K562 (cell line): Measurements from ENCODE around the gene PLD1. TPM values are rescaled to one million over a fixed set of nuclear protein-coding genes. Genes with fewer than 3 reads are reported as not detected.

ENCODE experiments used
- ATAC-seq: fragments of 200-7000 bp; cut with Tn5 transposase; 3 replicates; pipeline ENCODE4 v1.9.1; 2020; ENCODE audit warnings: moderate library complexity
- BruUV-seq: library from RNA; stranded (reverse); fragments of 400-500 nt; replicated peaks from 2 replicates; lab custom pipeline; 2021; lab: Mats Ljungman, UMichigan
- CTCF ChIA-PET: fragments of 300-600 bp; formaldehyde crosslinking; extraction: SDS; loops from one replicate; lab custom pipeline; 2021; ENCODE audit warnings: low intra/inter-chr PET ratio; lab: Yijun Ruan, JAX
- POLR2A ChIA-PET: fragments of 300-600, 350-650 bp; sonication (Branson Sonifier 250); formaldehyde crosslinking; extraction: SDS; loops from one replicate; lab custom pipeline; 2021; ENCODE audit warnings: antibody characterized with exemption, inconsistent platforms; lab: Yijun Ruan, JAX
- DNase-seq, 4 experiments: peaks; one replicate each; pipeline versions ENCODE4 v3.0.0 to v3.0.0-alpha.2; 2011 to 2018; ENCODE audit warnings: low spot score in 3 of 4, mixed read lengths in 3 of 4; ENCODE audit errors: extremely low read depth in 1 of 4
- FAIRE-seq: peaks from 2 replicates; lab custom pipeline; 2011; peaks lifted over from hg19 to GRCh38; lab: Jason Lieb, UNC
- H2AFZ ChIP-seq: 2 replicates; pipeline ENCODE4 v1.6.0; 2011; ENCODE audit warnings: low read depth, low read length, control low read depth, inconsistent platforms
- H3K27ac ChIP-seq: fragments of 200-600 bp; 3 replicates; pipeline ENCODE4 v1.8.0; 2011; ENCODE audit warnings: low read depth, mild to moderate bottlenecking, control low read depth, inconsistent platforms, low read length, moderate library complexity, mixed read lengths; ENCODE audit errors: extremely low read depth
- H3K27me3 ChIP-seq, 2 experiments: fragments of 300-600 bp in 1 of 2; 2 replicates in 1 of 2; 3 replicates in 1 of 2; pipeline versions ENCODE4 v1.6.0 to v1.8.0; 2011; ENCODE audit warnings: inconsistent platforms in 2 of 2, low read length in 2 of 2, mild to moderate bottlenecking in 1 of 2, mixed read lengths in 1 of 2, moderate library complexity in 1 of 2; ENCODE audit not compliant: control insufficient read depth in 2 of 2, insufficient read depth in 2 of 2
- H3K36me3 ChIP-seq: fragments of 300-600 bp; 3 replicates; pipeline ENCODE4 v1.8.0; 2011; ENCODE audit warnings: mild to moderate bottlenecking, low read length, inconsistent platforms; ENCODE audit not compliant: control insufficient read depth, insufficient read depth
- H3K4me1 ChIP-seq, 2 experiments: fragments of 200-600 bp in 1 of 2; replicated peaks in 1 of 2; 2 replicates in 1 of 2; 3 replicates in 1 of 2; pipeline versions ENCODE4 v1.5.1 to v1.8.0; 2011; ENCODE audit warnings: inconsistent platforms in 2 of 2, low read length in 2 of 2, mild to moderate bottlenecking in 1 of 2, mixed read lengths in 1 of 2, moderate library complexity in 1 of 2; ENCODE audit not compliant: control insufficient read depth in 2 of 2, insufficient read depth in 2 of 2
- H3K4me2 ChIP-seq: 2 replicates; pipeline ENCODE4 v1.6.1; 2011; ENCODE audit warnings: low read length, control low read depth, inconsistent platforms, mixed read lengths; ENCODE audit not compliant: insufficient read depth
- H3K4me3 ChIP-seq: fragments of 200-600 bp; sonication (generic), shearing (Covaris generic); 2 replicates; pipeline ENCODE4 v1.5.1; 2016; ENCODE audit warnings: control low read depth, inconsistent platforms
- H3K79me2 ChIP-seq: fragments of 200-600 bp; 3 replicates; pipeline ENCODE4 v1.8.0; 2011; ENCODE audit warnings: low read length, inconsistent platforms; ENCODE audit not compliant: control insufficient read depth, insufficient read depth
- H3K9ac ChIP-seq, 2 experiments: 2 replicates each; pipeline versions ENCODE4 v1.6.0 to v1.6.1; 2011; ENCODE audit warnings: low read depth in 2 of 2, low read length in 2 of 2, control low read depth in 1 of 2, inconsistent platforms in 1 of 2, mild to moderate bottlenecking in 1 of 2, mixed read lengths in 1 of 2; ENCODE audit not compliant: insufficient read depth in 1 of 2
- H3K9me1 ChIP-seq: one replicate; pipeline ENCODE4 v1.6.0; 2011; ENCODE audit warnings: inconsistent platforms, mild to moderate bottlenecking, low read length, moderate library complexity; ENCODE audit not compliant: control insufficient read depth, insufficient read depth
- H3K9me3 ChIP-seq: replicated peaks from 2 replicates; pipeline ENCODE4 v1.5.1; 2011; ENCODE audit warnings: low read depth, low read length, inconsistent platforms; ENCODE audit not compliant: control insufficient read depth, insufficient read depth
- H4K20me1 ChIP-seq: replicated peaks from 2 replicates; pipeline ENCODE4 v1.6.1; 2011; ENCODE audit warnings: low read length, inconsistent platforms, mixed read lengths; ENCODE audit not compliant: control insufficient read depth, insufficient read depth
- CREBBP ChIP-seq: IDR thresholded peaks from one replicate; pipeline ENCODE4 v1.6.1; 2012; ENCODE audit warnings: low read depth, mild to moderate bottlenecking, control low read depth, inconsistent platforms, low read length
- KAT2B ChIP-seq: IDR thresholded peaks from one replicate; pipeline ENCODE4 v1.6.1; 2012; ENCODE audit warnings: low read depth, mild to moderate bottlenecking, control low read depth, inconsistent platforms, low read length, moderate library complexity
- PHF20 ChIP-seq: fragments of 450-650 bp; IDR thresholded peaks from 2 replicates; pipeline ENCODE4 v1.6.1; 2018; ENCODE audit not compliant: partially characterized antibody
- SPI1 ChIP-seq: IDR thresholded peaks from 2 replicates; pipeline ENCODE4 v1.6.1; 2011; ENCODE audit warnings: low read depth, low read length, control low read depth, borderline replicate concordance
- ZNF408 ChIP-seq: fragments of 250-450 bp; sonication (Bioruptor Pico); IDR thresholded peaks from 2 replicates; pipeline ENCODE4 v1.4.0; 2020; ENCODE audit warnings: low read depth, mild to moderate bottlenecking, moderate library complexity
- WGBS: fragments of 100-300 bp; shearing (Covaris generic); methylation state at CpG from one replicate; pipeline ENCODE4 v1.1.6; 2016; ENCODE audit warnings: low coverage, mixed read lengths; ENCODE audit not compliant: insufficient coverage; ENCODE audit errors: missing lambda C conversion rate; 5-methylcytosine and 5-hydroxymethylcytosine counted together
- in situ Hi-C: fragments of 300-500 bp; cut with MboI; formaldehyde crosslinking; loops from 4 replicates; pipeline ENCODE4 v1.15.0; 2018; ENCODE audit warnings: inconsistent platforms, mixed read lengths
- intact Hi-C: fragments of 100-400 bp; cut with micrococcal nuclease; formaldehyde crosslinking; loops from 2 replicates; pipeline ENCODE4 v1.14.2; 2022
- polyA plus RNA-seq, 8 experiments: library from polyadenylated mRNA; depleted of rRNA in 4 of 8; stranded (reverse) in 5 of 8; unstranded in 3 of 8; fragments of >200 nt; fragmentation: Nextera tagmentation in 2 of 8; fragmentation: Illumina TruSeq in 1 of 8; extraction: Ambion mirVana in 2 of 8; extraction: Trizol in 1 of 8; gene quantifications; 2 replicates each; pipeline versions ENCODE4 v1.2.1 to v1.2.3, GENCODE V29; 2011 to 2014; ENCODE audit warnings: inconsistent platforms in 1 of 8, missing spikeins in 1 of 8
- total RNA-seq, 7 experiments: library from RNA; depleted of rRNA in 6 of 7; stranded (reverse); fragments of >200 nt in 6 of 7; fragmentation: Illumina TruSeq in 2 of 7; extraction: Trizol in 2 of 7; gene quantifications; 2 replicates each; pipeline versions ENCODE4 v1.2.1 to v1.2.3, GENCODE V29; 2011 to 2021; ENCODE audit warnings: low replicate concordance in 1 of 7
- TF ChIP-seq, protein P1 (sequence below), 2 experiments: fragments of 450-650 bp; conservative IDR thresholded peaks; 2 replicates each; pipeline ENCODE4 v1.6.1; 2017; ENCODE audit warnings: mild to moderate bottlenecking in 2 of 2, moderate library complexity in 2 of 2
- TF ChIP-seq, protein P2 (sequence below): IDR thresholded peaks from 2 replicates; pipeline ENCODE4 v1.6.1; 2011; ENCODE audit warnings: borderline replicate concordance, low read depth, mild to moderate bottlenecking, moderate library complexity, low read length; ENCODE audit not compliant: insufficient read depth, poor library complexity, severe bottlenecking

The PLD1 gene
- total and polyA plus RNA-seq, 9 of the 15 experiments (the other 6 are each of a cell fraction or from before 2014, with no cell fraction given) = 8.4 to 26.1 (median 18.6) TPM

DNA sequence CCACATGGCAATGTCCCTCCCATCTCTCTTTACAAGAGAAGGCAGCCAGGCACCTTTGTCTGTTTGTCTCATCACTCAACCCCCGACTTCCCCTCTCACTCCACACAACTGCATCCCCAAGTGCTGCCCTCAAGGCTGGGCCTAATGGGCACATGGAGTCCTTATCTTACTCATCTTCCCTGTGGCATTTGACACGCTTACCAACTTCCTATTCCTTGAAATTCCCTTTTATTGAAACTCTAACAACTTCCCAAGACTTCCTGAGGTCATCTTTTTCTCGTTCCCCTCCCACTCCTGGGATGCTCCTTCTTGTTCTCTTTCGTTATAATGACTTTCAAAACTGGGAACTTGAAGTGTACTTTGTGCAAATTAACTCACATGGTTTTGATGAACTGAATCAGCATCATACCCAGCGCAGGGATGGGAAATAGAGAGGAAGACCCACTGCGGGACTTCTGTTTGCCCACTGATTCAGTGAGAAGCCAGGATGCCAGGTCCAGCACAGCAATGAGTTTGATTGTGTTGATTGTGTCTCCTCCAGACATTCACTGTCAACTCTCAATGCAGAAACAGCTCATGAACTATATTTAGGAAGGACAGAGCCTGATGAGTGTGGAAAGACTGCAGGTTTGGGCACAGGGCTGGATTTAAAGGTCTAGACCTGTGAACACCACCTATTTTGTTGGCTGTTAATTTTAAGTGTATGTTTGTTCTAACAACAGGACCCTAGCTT, 245.4 kb downstream of the PLD1 start (continued):
- no peak for TF ChIP-seq ZNF408 (CRISPR knock-in tag)
- no peak for TF ChIP-seq CREBBP
- no peak for TF ChIP-seq PHF20

DNA sequence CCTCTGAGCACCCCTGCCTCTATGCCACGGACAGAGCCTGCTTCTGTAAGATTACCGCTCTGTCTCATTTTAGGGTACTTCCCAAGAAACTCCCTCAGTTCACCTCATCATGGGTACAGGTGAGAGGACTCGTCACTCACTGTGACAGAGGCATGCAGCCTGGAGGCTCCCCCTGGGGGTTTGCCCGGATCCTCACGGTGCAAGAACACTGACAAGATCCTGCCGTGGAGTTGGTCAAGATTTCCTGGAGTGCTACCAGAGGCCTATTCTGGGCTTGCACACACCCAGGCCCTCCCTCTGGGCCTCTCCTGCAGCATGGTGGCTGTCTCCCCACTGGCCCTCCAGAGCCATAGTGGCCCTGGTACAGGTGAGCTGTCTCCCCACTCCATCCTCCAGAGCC, 247.0 kb downstream of the PLD1 start:
- peak; percentile 88 for ATAC-seq
- H3K27me3 ChIP-seq = no peaks in the 10 kb centered on the region
- no peaks in the 10 kb centered on the region for H3K79me2 ChIP-seq
- intact Hi-C loops (no loop called here), in situ Hi-C loops (loop anchor here (10.0 kb wide), 1 partner anchor 518 kb away; no protein-coding TSS in a partner anchor)
- H2AFZ ChIP-seq = no peak overlapping the region
- DNase-seq = peak in 2 of 4 experiments; percentile 27 to 35
- WGBS = 48% methylated on average over 6 of the region's 6 CpGs
- no peaks in the 10 kb centered on the region for H4K20me1 ChIP-seq
- ChIA-PET CTCF (interaction anchor here (0.7 to 2.3 kb wide), 2 partner anchors 177 to 602 kb away, joined by 5 to 6 read pairs; no protein-coding TSS in a partner anchor), POLR2A (interaction anchor here (0.6 to 0.7 kb wide), 2 partner anchors 380 to 1408 kb away, joined by 3 read pairs; no protein-coding TSS in a partner anchor)
- no peaks in the 10 kb centered on the region for H3K9me1 ChIP-seq
- no peaks in the 10 kb centered on the region for H3K4me1 ChIP-seq
- no peak overlapping the region for H3K27ac ChIP-seq
- H3K4me2 ChIP-seq = no peak overlapping the region
- H3K9ac ChIP-seq = no peak overlapping the region
- no peaks in the 10 kb centered on the region for H3K36me3 ChIP-seq
- H3K9me3 ChIP-seq = no peaks in the 10 kb centered on the region
- FAIRE-seq = no peak
- no peak overlapping the region for H3K4me3 ChIP-seq
- BruUV-seq = no TSS peak
- TF ChIP-seq SPI1 (no peak), KAT2B (no peak)
- TF ChIP-seq, protein P1, sequence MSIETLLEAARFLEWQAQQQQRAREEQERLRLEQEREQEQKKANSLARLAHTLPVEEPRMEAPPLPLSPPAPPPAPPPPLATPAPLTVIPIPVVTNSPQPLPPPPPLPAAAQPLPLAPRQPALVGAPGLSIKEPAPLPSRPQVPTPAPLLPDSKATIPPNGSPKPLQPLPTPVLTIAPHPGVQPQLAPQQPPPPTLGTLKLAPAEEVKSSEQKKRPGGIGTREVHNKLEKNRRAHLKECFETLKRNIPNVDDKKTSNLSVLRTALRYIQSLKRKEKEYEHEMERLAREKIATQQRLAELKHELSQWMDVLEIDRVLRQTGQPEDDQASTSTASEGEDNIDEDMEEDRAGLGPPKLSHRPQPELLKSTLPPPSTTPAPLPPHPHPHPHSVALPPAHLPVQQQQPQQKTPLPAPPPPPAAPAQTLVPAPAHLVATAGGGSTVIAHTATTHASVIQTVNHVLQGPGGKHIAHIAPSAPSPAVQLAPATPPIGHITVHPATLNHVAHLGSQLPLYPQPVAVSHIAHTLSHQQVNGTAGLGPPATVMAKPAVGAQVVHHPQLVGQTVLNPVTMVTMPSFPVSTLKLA (conservative IDR thresholded peaks at IDR 0.05) = no peak
- TF ChIP-seq, protein P2, sequence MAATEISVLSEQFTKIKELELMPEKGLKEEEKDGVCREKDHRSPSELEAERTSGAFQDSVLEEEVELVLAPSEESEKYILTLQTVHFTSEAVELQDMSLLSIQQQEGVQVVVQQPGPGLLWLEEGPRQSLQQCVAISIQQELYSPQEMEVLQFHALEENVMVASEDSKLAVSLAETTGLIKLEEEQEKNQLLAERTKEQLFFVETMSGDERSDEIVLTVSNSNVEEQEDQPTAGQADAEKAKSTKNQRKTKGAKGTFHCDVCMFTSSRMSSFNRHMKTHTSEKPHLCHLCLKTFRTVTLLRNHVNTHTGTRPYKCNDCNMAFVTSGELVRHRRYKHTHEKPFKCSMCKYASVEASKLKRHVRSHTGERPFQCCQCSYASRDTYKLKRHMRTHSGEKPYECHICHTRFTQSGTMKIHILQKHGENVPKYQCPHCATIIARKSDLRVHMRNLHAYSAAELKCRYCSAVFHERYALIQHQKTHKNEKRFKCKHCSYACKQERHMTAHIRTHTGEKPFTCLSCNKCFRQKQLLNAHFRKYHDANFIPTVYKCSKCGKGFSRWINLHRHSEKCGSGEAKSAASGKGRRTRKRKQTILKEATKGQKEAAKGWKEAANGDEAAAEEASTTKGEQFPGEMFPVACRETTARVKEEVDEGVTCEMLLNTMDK = peak; percentile 32
